H9 (cell line): ENCODE measurements around the gene ASB18. TPM values are rescaled to one million over a fixed set of nuclear protein-coding genes. Genes with fewer than 3 reads are reported as not detected.

Source experiments
- DNase-seq: peaks from one replicate; pipeline ENCODE4 v3.0.0-alpha.2; 2017
- H2AFZ ChIP-seq: one replicate; pipeline ENCODE4 v1.6.1; 2013; ENCODE audit warnings: mild to moderate bottlenecking, low read length, control low read depth, moderate library complexity
- H2AK5ac ChIP-seq: 2 replicates; pipeline ENCODE4 v1.6.1; 2013; ENCODE audit warnings: low read length, control low read depth, mixed read lengths; ENCODE audit not compliant: insufficient read length
- H2BK120ac ChIP-seq: one replicate; pipeline ENCODE4 v1.6.1; 2013; ENCODE audit warnings: low read depth, mild to moderate bottlenecking, low read length, control low read depth, inconsistent platforms; ENCODE audit not compliant: poor library complexity, severe bottlenecking
- H2BK12ac ChIP-seq: 2 replicates; pipeline ENCODE4 v1.6.1; 2013; ENCODE audit warnings: low read length, control low read depth, mixed read lengths, low read depth; ENCODE audit not compliant: insufficient read length
- H2BK15ac ChIP-seq: 2 replicates; pipeline ENCODE4 v1.6.1; 2013; ENCODE audit warnings: low read depth, low read length, control low read depth
- H2BK20ac ChIP-seq: one replicate; pipeline ENCODE4 v1.6.1; 2013; ENCODE audit warnings: low read depth, mild to moderate bottlenecking, low read length, control low read depth, inconsistent platforms; ENCODE audit not compliant: poor library complexity, severe bottlenecking
- H2BK5ac ChIP-seq: 2 replicates; pipeline ENCODE4 v1.6.1; 2013; ENCODE audit warnings: low read length, control low read depth, mixed read lengths; ENCODE audit not compliant: insufficient read length
- H3K14ac ChIP-seq: 2 replicates; pipeline ENCODE4 v1.6.1; 2013; ENCODE audit warnings: low read length, control low read depth; ENCODE audit not compliant: insufficient read depth
- H3K18ac ChIP-seq: 2 replicates; pipeline ENCODE4 v1.6.1; 2013; ENCODE audit warnings: low read depth, mild to moderate bottlenecking, mixed read lengths, low read length, control low read depth; ENCODE audit not compliant: insufficient read length
- H3K23ac ChIP-seq: 2 replicates; pipeline ENCODE4 v1.6.1; 2013; ENCODE audit warnings: low read length, control low read depth, mixed read lengths, low read depth; ENCODE audit not compliant: insufficient read length
- H3K23me2 ChIP-seq: 2 replicates; pipeline ENCODE4 v1.6.1; 2013; ENCODE audit warnings: low read depth, mild to moderate bottlenecking, mixed read lengths, low read length, control low read depth; ENCODE audit not compliant: insufficient read length, poor library complexity, severe bottlenecking
- H3K27ac ChIP-seq: 2 replicates; pipeline ENCODE4 v1.5.1; 2013; ENCODE audit warnings: low read length, control low read depth, mixed read lengths, low read depth; ENCODE audit not compliant: insufficient read length
- H3K27me3 ChIP-seq: 2 replicates; pipeline ENCODE4 v1.6.1; 2013; ENCODE audit warnings: low read length, control low read depth, inconsistent platforms; ENCODE audit not compliant: insufficient read depth
- H3K4ac ChIP-seq: 2 replicates; pipeline ENCODE4 v1.6.1; 2013; ENCODE audit warnings: low read depth, mild to moderate bottlenecking, control low read depth, inconsistent platforms, low read length, moderate library complexity
- H3K4me1 ChIP-seq: 2 replicates; pipeline ENCODE4 v1.6.1; 2013; ENCODE audit warnings: low read length, control low read depth, inconsistent platforms; ENCODE audit not compliant: insufficient read depth
- H3K4me2 ChIP-seq: 2 replicates; pipeline ENCODE4 v1.6.1; 2013; ENCODE audit warnings: low read length, control low read depth, mixed read lengths; ENCODE audit not compliant: insufficient read length, insufficient read depth
- H3K56ac ChIP-seq: 2 replicates; pipeline ENCODE4 v1.6.1; 2013; ENCODE audit warnings: low read depth, mild to moderate bottlenecking, mixed read lengths, low read length, control low read depth; ENCODE audit not compliant: insufficient read length
- H3K79me1 ChIP-seq: 2 replicates; pipeline ENCODE4 v1.6.1; 2013; ENCODE audit warnings: low read depth, mild to moderate bottlenecking, moderate library complexity, low read length, control low read depth, inconsistent platforms; ENCODE audit not compliant: insufficient read depth, poor library complexity, severe bottlenecking
- H3K79me2 ChIP-seq: 2 replicates; pipeline ENCODE4 v1.6.1; 2013; ENCODE audit warnings: low read length, control low read depth, inconsistent platforms; ENCODE audit not compliant: insufficient read depth
- H3K9ac ChIP-seq: 2 replicates; pipeline ENCODE4 v1.6.1; 2013; ENCODE audit warnings: low read length, control low read depth, mixed read lengths; ENCODE audit not compliant: insufficient read length; ENCODE audit errors: extremely low read depth
- H3K9me3 ChIP-seq: one replicate; pipeline ENCODE4 v1.6.1; 2013; ENCODE audit warnings: low read depth, low read length, inconsistent platforms; ENCODE audit not compliant: control insufficient read depth
- H3T11ph ChIP-seq: one replicate; pipeline ENCODE4 v1.6.1; 2013; ENCODE audit warnings: mild to moderate bottlenecking, low read length, control low read depth, inconsistent platforms
- H4K20me1 ChIP-seq: one replicate; pipeline ENCODE4 v1.6.1; 2013; ENCODE audit not compliant: control insufficient read depth, insufficient read length, insufficient read depth
- H4K5ac ChIP-seq: 2 replicates; pipeline ENCODE4 v1.6.1; 2013; ENCODE audit warnings: low read depth, mild to moderate bottlenecking, mixed read lengths, low read length, control low read depth; ENCODE audit not compliant: insufficient read length
- H4K8ac ChIP-seq: replicated peaks from 2 replicates; pipeline ENCODE4 v1.6.1; 2013; ENCODE audit warnings: low read length, control low read depth, mixed read lengths, low read depth; ENCODE audit not compliant: insufficient read length
- H4K91ac ChIP-seq: 2 replicates; pipeline ENCODE4 v1.6.1; 2013; ENCODE audit warnings: low read depth, mild to moderate bottlenecking, moderate library complexity, mixed read lengths, low read length, control low read depth; ENCODE audit not compliant: insufficient read length
- H3K27ac Mint-ChIP-seq, 3 experiments: 2 replicates in 2 of 3; 3 replicates in 1 of 3; pipeline ENCODE4 v1.8.0; 2020 to 2021; ENCODE audit warnings: mixed read lengths in 3 of 3, mild to moderate bottlenecking in 1 of 3, moderate library complexity in 1 of 3
- H3K27me3 Mint-ChIP-seq: 2 replicates; pipeline ENCODE4 v1.8.0; 2021; ENCODE audit warnings: low read depth, mild to moderate bottlenecking, moderate library complexity, mixed read lengths
- H3K36me3 Mint-ChIP-seq, 3 experiments: 2 replicates in 2 of 3; 3 replicates in 1 of 3; pipeline ENCODE4 v1.8.0; 2020 to 2021; ENCODE audit warnings: low read depth in 3 of 3, mixed read lengths in 3 of 3; ENCODE audit not compliant: insufficient read depth in 1 of 3
- H3K4me1 Mint-ChIP-seq, 2 experiments: 2 replicates each; pipeline ENCODE4 v1.8.0; 2020; ENCODE audit warnings: mixed read lengths in 2 of 2
- H3K4me3 Mint-ChIP-seq, 2 experiments: 2 replicates in 1 of 2; 3 replicates in 1 of 2; pipeline ENCODE4 v1.8.0; 2020 to 2021; ENCODE audit warnings: mild to moderate bottlenecking in 2 of 2, mixed read lengths in 2 of 2, moderate library complexity in 1 of 2
- H3K9me3 Mint-ChIP-seq, 2 experiments: 2 replicates in 1 of 2; 3 replicates in 1 of 2; pipeline ENCODE4 v1.8.0; 2020; ENCODE audit warnings: mild to moderate bottlenecking in 2 of 2, mixed read lengths in 2 of 2, moderate library complexity in 1 of 2
- WGBS: extraction: QIAGEN DNeasy Blood & Tissue Kit; methylation state at CpG from one replicate; pipeline ENCODE4 v1.1.7; 2013; ENCODE audit warnings: missing lambda C conversion rate, low lambda C conversion rate, mixed read lengths; ENCODE audit not compliant: insufficient read length; ENCODE audit errors: extremely low coverage; 5-methylcytosine and 5-hydroxymethylcytosine counted together
- total RNA-seq: library from RNA; stranded (reverse); gene quantifications from 2 replicates; pipeline ENCODE4 v1.2.1, GENCODE V29; 2021
- TF ChIP-seq, protein P1 (sequence below): fragments of 200-600 bp; sonication (generic); conservative IDR thresholded peaks from 3 replicates; pipeline ENCODE4 v1.8.0; 2021; ENCODE audit warnings: antibody characterized with exemption, mild to moderate bottlenecking

Gene ASB18
- total RNA-seq, 1 experiment from 2014 or later = not detected

DNA sequence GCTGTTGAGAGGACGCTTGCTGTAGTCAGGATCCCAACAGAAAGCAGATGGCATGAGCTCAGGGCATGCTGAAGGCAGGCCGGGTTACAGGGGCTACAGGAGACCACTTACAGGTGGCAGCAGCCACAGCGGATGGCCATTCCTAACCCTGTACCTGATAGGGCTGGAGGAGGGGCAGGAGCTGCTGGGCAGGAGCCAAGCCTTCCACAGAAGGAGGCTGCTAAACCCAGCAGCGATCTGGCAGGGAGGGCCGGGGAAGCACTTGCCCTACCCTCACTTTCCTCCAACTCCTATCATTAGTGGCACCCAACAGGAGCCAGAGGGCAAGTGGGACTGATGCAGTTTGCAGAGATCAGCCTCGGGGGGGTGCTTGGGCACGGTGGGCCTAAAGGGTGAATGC is 2.0 kb downstream of the ASB18 start:
- no peak for DNase-seq
- no peak overlapping the region for H3K9ac ChIP-seq
- no peak overlapping the region for H3K14ac ChIP-seq
- H3K4ac ChIP-seq = no peak overlapping the region
- no peak overlapping the region for H4K8ac ChIP-seq
- H3K23me2 ChIP-seq = no peaks in the 10 kb centered on the region
- Mint-ChIP-seq H3K4me1 (peaks cover 0 to 4% of the 10 kb centered on the region in 2 experiments; a peak in 3 of 4 replicates), H3K4me3 (no peak overlapping the region), H3K27ac (no peak overlapping the region), H3K27me3 (peaks cover 27% of the 10 kb centered on the region), H3K36me3 (no peaks in the 10 kb centered on the region), H3K9me3 (no peaks in the 10 kb centered on the region; a peak in 1 of 5 replicates)
- H3K9me3 ChIP-seq = no peaks in the 10 kb centered on the region
- H3K4me1 ChIP-seq = no peaks in the 10 kb centered on the region
- no peak overlapping the region for H2BK15ac ChIP-seq
- H2AFZ ChIP-seq = no peak overlapping the region
- H3K27me3 ChIP-seq = no peaks in the 10 kb centered on the region
- no peak overlapping the region for H2BK12ac ChIP-seq
- no peak overlapping the region for H4K91ac ChIP-seq
- no peak overlapping the region for H2BK120ac ChIP-seq
- no peak overlapping the region for H2BK5ac ChIP-seq
- no peak overlapping the region for H4K5ac ChIP-seq
- H3K79me2 ChIP-seq = no peaks in the 10 kb centered on the region
- H3K27ac ChIP-seq = no peak overlapping the region
- no peak overlapping the region for H3K18ac ChIP-seq
- no peak overlapping the region for H2AK5ac ChIP-seq
- H2BK20ac ChIP-seq = no peak overlapping the region
- no peak overlapping the region for H3T11ph ChIP-seq
- no peak overlapping the region for H3K4me2 ChIP-seq
- no peak overlapping the region for H3K56ac ChIP-seq
- no peaks in the 10 kb centered on the region for H3K79me1 ChIP-seq
- WGBS = no CpG with 5 or more reads among the region's 7 CpGs
- H4K20me1 ChIP-seq = no peaks in the 10 kb centered on the region
- no peak overlapping the region for H3K23ac ChIP-seq
- TF ChIP-seq, protein P1, sequence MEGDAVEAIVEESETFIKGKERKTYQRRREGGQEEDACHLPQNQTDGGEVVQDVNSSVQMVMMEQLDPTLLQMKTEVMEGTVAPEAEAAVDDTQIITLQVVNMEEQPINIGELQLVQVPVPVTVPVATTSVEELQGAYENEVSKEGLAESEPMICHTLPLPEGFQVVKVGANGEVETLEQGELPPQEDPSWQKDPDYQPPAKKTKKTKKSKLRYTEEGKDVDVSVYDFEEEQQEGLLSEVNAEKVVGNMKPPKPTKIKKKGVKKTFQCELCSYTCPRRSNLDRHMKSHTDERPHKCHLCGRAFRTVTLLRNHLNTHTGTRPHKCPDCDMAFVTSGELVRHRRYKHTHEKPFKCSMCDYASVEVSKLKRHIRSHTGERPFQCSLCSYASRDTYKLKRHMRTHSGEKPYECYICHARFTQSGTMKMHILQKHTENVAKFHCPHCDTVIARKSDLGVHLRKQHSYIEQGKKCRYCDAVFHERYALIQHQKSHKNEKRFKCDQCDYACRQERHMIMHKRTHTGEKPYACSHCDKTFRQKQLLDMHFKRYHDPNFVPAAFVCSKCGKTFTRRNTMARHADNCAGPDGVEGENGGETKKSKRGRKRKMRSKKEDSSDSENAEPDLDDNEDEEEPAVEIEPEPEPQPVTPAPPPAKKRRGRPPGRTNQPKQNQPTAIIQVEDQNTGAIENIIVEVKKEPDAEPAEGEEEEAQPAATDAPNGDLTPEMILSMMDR = no peak
